ENCODE data around the gene SHMT2. TPM values are rescaled to one million over a fixed set of nuclear protein-coding genes. Genes with fewer than 3 reads are reported as not detected.

The SHMT2 gene
- total RNA-seq, 1 experiment from 2014 or later, result 297 TPM

- CTCF ChIA-PET, result interaction anchor here (0.6 to 10.4 kb wide), 15 partner anchors 12 to 530 kb away, joined by 3 to 660 read pairs (median 7); partner anchors contain the start of genes GLI1, INHBE, LRP1 and NXPH4
Observed at GRCh38 chr12:57226588-57227314, 2.8 kb upstream of the SHMT2 start.

GRCh38 chr12:57227315-57228115 lies 2.0 kb upstream of the SHMT2 start:
- H3K27me3 Mint-ChIP-seq (ENCODE audit: low read depth), result peaks cover 66% of the 10 kb centered on the region
- H3K4me3 Mint-ChIP-seq, result peak overlapping the region; percentile 81
- DNase-seq (ENCODE audit: low spot score), result no peak
- peaks cover 55% of the 10 kb centered on the region for H3K4me1 Mint-ChIP-seq
- H3K36me3 Mint-ChIP-seq, result peaks cover 15% of the 10 kb centered on the region
- ATAC-seq, result no peak
- peak overlapping the region; percentile 27; the same call in 1 of the 2 replicates for H3K27ac Mint-ChIP-seq
- H3K9me3 Mint-ChIP-seq, result no peaks in the 10 kb centered on the region
- POLR2A ChIA-PET, result interaction anchor here (1.0 to 7.6 kb wide), 4 partner anchors 12 to 234 kb away, joined by 3 to 97 read pairs (median 5); partner anchors contain the start of gene LRP1
- CTCF ChIA-PET, result interaction anchor here (0.8 to 10.4 kb wide), 13 partner anchors 13 to 233 kb away, joined by 3 to 660 read pairs (median 9); partner anchors contain the start of genes GLI1, INHBE, LRP1 and NXPH4
- no peak for TF ChIP-seq EMX1 (CRISPR knock-in tag; IDR thresholded peaks at IDR 0.05)
- TF ChIP-seq, protein P1, sequence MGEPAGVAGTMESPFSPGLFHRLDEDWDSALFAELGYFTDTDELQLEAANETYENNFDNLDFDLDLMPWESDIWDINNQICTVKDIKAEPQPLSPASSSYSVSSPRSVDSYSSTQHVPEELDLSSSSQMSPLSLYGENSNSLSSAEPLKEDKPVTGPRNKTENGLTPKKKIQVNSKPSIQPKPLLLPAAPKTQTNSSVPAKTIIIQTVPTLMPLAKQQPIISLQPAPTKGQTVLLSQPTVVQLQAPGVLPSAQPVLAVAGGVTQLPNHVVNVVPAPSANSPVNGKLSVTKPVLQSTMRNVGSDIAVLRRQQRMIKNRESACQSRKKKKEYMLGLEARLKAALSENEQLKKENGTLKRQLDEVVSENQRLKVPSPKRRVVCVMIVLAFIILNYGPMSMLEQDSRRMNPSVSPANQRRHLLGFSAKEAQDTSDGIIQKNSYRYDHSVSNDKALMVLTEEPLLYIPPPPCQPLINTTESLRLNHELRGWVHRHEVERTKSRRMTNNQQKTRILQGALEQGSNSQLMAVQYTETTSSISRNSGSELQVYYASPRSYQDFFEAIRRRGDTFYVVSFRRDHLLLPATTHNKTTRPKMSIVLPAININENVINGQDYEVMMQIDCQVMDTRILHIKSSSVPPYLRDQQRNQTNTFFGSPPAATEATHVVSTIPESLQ (CRISPR knock-in tag; IDR thresholded peaks at IDR 0.05), result no peak
- TF ChIP-seq HMGXB4 (CRISPR knock-in tag; IDR thresholded peaks at IDR 0.05), result no peak
- no peak for TF ChIP-seq FOXP1 (CRISPR knock-in tag; IDR thresholded peaks at IDR 0.05; ENCODE audit: borderline replicate concordance)
- no peak for TF ChIP-seq ATF2 (CRISPR knock-in tag; IDR thresholded peaks at IDR 0.05; ENCODE audit: borderline replicate concordance, low read depth)
- TF ChIP-seq, protein P2, sequence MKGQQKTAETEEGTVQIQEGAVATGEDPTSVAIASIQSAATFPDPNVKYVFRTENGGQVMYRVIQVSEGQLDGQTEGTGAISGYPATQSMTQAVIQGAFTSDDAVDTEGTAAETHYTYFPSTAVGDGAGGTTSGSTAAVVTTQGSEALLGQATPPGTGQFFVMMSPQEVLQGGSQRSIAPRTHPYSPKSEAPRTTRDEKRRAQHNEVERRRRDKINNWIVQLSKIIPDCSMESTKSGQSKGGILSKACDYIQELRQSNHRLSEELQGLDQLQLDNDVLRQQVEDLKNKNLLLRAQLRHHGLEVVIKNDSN (CRISPR knock-in tag; IDR thresholded peaks at IDR 0.05), result no peak
- TF ChIP-seq ZNF423 (CRISPR knock-in tag; IDR thresholded peaks at IDR 0.05), result no peak
- no peak for TF ChIP-seq KAT7 (CRISPR knock-in tag; IDR thresholded peaks at IDR 0.05; ENCODE audit: borderline replicate concordance)

More at GRCh38 chr12:57226588-57227314, 2.8 kb upstream of the SHMT2 start:
- H3K27me3 Mint-ChIP-seq (ENCODE audit: low read depth), result peaks cover 74% of the 10 kb centered on the region
- POLR2A ChIA-PET, result interaction anchor here (0.6 to 7.6 kb wide), 8 partner anchors 13 to 735 kb away, joined by 3 to 97 read pairs (median 4); partner anchors contain the start of gene LRP1
- no peaks in the 10 kb centered on the region for H3K9me3 Mint-ChIP-seq
- peaks cover 9% of the 10 kb centered on the region for H3K36me3 Mint-ChIP-seq
- peak; percentile 11 for ATAC-seq
- peak overlapping the region; percentile 81 for H3K4me3 Mint-ChIP-seq
- H3K27ac Mint-ChIP-seq, result peak overlapping the region; percentile 27; the same call in 1 of the 2 replicates
- H3K4me1 Mint-ChIP-seq, result peaks cover 62% of the 10 kb centered on the region
- no peak for TF ChIP-seq NR2C2 (CRISPR knock-in tag; IDR thresholded peaks at IDR 0.05)
- TF ChIP-seq ETV6 (CRISPR knock-in tag; IDR thresholded peaks at IDR 0.05), result no peak
- TF ChIP-seq SMAD3 (CRISPR knock-in tag; IDR thresholded peaks at IDR 0.05; ENCODE audit: borderline replicate concordance), result no peak
- TF ChIP-seq GRHL2 (CRISPR knock-in tag; IDR thresholded peaks at IDR 0.05; ENCODE audit: insufficient replicate concordance, severe bottlenecking), result no peak
- TF ChIP-seq FOXK1 (CRISPR knock-in tag; IDR thresholded peaks at IDR 0.05), result no peak
- TF ChIP-seq HMGXB4 (CRISPR knock-in tag; IDR thresholded peaks at IDR 0.05), result no peak
- TF ChIP-seq, protein P3, sequence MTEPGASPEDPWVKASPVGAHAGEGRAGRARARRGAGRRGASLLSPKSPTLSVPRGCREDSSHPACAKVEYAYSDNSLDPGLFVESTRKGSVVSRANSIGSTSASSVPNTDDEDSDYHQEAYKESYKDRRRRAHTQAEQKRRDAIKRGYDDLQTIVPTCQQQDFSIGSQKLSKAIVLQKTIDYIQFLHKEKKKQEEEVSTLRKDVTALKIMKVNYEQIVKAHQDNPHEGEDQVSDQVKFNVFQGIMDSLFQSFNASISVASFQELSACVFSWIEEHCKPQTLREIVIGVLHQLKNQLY (CRISPR knock-in tag; IDR thresholded peaks at IDR 0.05), result no peak
- TF ChIP-seq CREM (CRISPR knock-in tag; IDR thresholded peaks at IDR 0.05), result no peak
- TF ChIP-seq, protein P4, sequence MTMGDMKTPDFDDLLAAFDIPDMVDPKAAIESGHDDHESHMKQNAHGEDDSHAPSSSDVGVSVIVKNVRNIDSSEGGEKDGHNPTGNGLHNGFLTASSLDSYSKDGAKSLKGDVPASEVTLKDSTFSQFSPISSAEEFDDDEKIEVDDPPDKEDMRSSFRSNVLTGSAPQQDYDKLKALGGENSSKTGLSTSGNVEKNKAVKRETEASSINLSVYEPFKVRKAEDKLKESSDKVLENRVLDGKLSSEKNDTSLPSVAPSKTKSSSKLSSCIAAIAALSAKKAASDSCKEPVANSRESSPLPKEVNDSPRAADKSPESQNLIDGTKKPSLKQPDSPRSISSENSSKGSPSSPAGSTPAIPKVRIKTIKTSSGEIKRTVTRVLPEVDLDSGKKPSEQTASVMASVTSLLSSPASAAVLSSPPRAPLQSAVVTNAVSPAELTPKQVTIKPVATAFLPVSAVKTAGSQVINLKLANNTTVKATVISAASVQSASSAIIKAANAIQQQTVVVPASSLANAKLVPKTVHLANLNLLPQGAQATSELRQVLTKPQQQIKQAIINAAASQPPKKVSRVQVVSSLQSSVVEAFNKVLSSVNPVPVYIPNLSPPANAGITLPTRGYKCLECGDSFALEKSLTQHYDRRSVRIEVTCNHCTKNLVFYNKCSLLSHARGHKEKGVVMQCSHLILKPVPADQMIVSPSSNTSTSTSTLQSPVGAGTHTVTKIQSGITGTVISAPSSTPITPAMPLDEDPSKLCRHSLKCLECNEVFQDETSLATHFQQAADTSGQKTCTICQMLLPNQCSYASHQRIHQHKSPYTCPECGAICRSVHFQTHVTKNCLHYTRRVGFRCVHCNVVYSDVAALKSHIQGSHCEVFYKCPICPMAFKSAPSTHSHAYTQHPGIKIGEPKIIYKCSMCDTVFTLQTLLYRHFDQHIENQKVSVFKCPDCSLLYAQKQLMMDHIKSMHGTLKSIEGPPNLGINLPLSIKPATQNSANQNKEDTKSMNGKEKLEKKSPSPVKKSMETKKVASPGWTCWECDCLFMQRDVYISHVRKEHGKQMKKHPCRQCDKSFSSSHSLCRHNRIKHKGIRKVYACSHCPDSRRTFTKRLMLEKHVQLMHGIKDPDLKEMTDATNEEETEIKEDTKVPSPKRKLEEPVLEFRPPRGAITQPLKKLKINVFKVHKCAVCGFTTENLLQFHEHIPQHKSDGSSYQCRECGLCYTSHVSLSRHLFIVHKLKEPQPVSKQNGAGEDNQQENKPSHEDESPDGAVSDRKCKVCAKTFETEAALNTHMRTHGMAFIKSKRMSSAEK (CRISPR knock-in tag; IDR thresholded peaks at IDR 0.05; ENCODE audit: borderline replicate concordance), result no peak
- no peak for TF ChIP-seq MYBL2 (CRISPR knock-in tag; IDR thresholded peaks at IDR 0.05)
- DNase-seq (ENCODE audit: low spot score), result peak; percentile 79
